ENCODE measurements around the gene ADCY7.

The ADCY7 gene

GRCh38 chr16:50314665-50315064 is 48.3 kb downstream of the ADCY7 start:
- H3K4me3 ChIP-seq (replicated peaks; ENCODE audit: low read depth, low read length): no peak overlapping the region
- no peak for TF ChIP-seq CTCF (IDR thresholded peaks at IDR 0.05; ENCODE audit: low read length, missing control alignments)
- no peak for DNase-seq (ENCODE audit: low read depth)

- DNase-seq (ENCODE audit: low read depth): no peak
- TF ChIP-seq CTCF (IDR thresholded peaks at IDR 0.05; ENCODE audit: low read length, missing control alignments): no peak
- no peak overlapping the region for H3K4me3 ChIP-seq (replicated peaks; ENCODE audit: low read depth, low read length)
These were observed 49.1 kb downstream of the ADCY7 start for GRCh38 chr16:50315346-50315997.

- H3K4me3 ChIP-seq (replicated peaks; ENCODE audit: low read depth, low read length): no peak overlapping the region
- TF ChIP-seq CTCF (IDR thresholded peaks at IDR 0.05; ENCODE audit: low read length, missing control alignments): no peak
- no peak for DNase-seq (ENCODE audit: low read depth)
These were observed 49.9 kb downstream of the ADCY7 start for GRCh38 chr16:50316102-50316847.

GRCh38 chr16:50316848-50317630 is 50.7 kb downstream of the ADCY7 start:
- DNase-seq (ENCODE audit: low read depth): no peak
- no peak overlapping the region for H3K4me3 ChIP-seq (replicated peaks; ENCODE audit: low read depth, low read length)
- no peak for TF ChIP-seq CTCF (IDR thresholded peaks at IDR 0.05; ENCODE audit: low read length, missing control alignments)

DNA sequence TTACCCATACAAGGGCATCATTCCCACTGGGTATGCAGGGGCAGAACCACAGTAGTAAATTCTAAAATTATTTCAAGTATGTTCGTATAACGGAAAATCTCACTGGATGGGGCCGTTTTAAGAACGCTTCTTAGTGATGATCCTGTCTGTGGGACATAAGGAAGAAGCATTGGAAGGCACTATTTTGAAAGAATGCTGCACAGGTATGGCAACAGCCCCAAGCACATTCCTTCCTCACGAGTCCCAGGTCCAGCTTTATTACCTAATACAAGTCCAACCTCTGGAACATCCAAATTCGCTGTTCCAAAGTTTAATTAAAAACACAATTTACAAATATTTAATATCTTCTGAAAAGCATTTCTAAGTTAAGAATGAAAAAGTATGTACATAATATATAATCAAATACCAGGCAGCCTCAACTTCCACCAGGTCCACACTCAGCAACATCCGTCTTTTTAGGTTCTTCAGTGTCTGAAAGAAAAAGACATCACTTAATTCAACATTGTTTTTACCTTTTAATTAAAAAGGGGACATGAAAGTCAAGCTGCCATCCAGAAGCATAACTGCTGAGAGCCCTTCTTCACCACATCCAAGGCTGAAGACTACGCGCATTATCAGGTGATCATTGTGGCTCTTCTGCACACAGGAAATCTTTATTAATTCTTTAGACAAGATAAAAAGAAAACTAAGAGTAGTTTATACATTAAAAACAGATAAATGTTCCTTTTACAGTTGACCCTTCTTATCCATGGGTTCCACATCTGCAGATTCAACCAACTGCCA is 52.6 kb downstream of the ADCY7 start:
- no peak for DNase-seq (ENCODE audit: low read depth)
- TF ChIP-seq CTCF (IDR thresholded peaks at IDR 0.05; ENCODE audit: low read length, missing control alignments): no peak
- H3K4me3 ChIP-seq (replicated peaks; ENCODE audit: low read depth, low read length): no peak overlapping the region

DNA sequence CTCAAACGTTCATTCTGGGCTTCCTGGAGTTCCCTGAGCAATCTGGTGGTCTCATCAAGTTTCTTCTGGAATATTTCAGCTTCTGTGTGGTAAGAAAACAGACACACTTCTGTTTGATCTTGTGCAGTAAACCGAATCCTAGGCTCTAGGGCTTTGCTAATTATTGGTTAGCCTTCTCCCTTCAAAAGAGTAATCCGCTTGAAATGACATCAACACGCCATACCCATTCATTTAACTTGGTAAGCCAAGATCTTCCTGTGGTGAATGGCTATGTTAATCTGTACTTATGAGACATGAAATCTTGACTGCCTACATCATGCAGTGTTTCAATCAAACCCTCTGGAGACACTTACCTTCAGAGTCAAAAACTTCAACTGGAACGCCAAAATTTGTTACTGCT is 54.0 kb downstream of the ADCY7 start:
- no peak for DNase-seq (ENCODE audit: low read depth)
- TF ChIP-seq CTCF (IDR thresholded peaks at IDR 0.05; ENCODE audit: low read length, missing control alignments): no peak
- H3K4me3 ChIP-seq (replicated peaks; ENCODE audit: low read depth, low read length): no peak overlapping the region
